ENCODE results near the gene GRAMD2A. TPM values are rescaled to one million over a fixed set of nuclear protein-coding genes. Genes with fewer than 3 reads are reported as not detected.
A peak's percentile ranks its signal among the peaks of the same experiment; 100 is the strongest.

GRAMD2A gene
- total and polyA plus RNA-seq, 2 experiments from 2014 or later = 0.70 to 2.8 TPM

GRCh38 chr15:72200395-72201237, 3.0 kb upstream of the GRAMD2A start:
- H3K36me3 Mint-ChIP-seq (ENCODE audit: low read depth) = peaks cover 76% of the 10 kb centered on the region
- Histone ChIP-seq H4K20me1 (replicated peaks; ENCODE audit: insufficient read depth) (peaks cover 53% of the 10 kb centered on the region), H2AFZ (no peak overlapping the region), H3K4me2 (no peak overlapping the region), H3F3A (replicated peaks; ENCODE audit: low read depth) (peaks cover 75% of the 10 kb centered on the region), H3K4me1 (ENCODE audit: insufficient read depth) (0 out of 2 replicates have a peak, but pooled peaks cover 9% of the 10 kb centered on the region), H3K27me3 (ENCODE audit: insufficient read depth) (peaks cover 17% of the 10 kb centered on the region), H3K36me3 (ENCODE audit: insufficient read depth) (peaks cover 55% of the 10 kb centered on the region), H3K79me2 (replicated peaks; ENCODE audit: insufficient read depth) (0 out of 2 replicates have a peak, but pooled peaks cover 2% of the 10 kb centered on the region), H3K9me2 (ENCODE audit: insufficient read depth) (no peaks in the 10 kb centered on the region), H3K27ac (ENCODE audit: low read depth) (peak overlapping the region; percentile 66; the same call in 1 of the 2 replicates), H3K4me3 (no peak overlapping the region)
- TF ChIP-seq ZNF114 (CRISPR knock-in tag; IDR thresholded peaks at IDR 0.05) (no peak), ZNF462 (CRISPR knock-in tag; IDR thresholded peaks at IDR 0.05) (no peak), JUNB (IDR thresholded peaks at IDR 0.05; ENCODE audit: unreplicated experiment) (no peak), STAT1 (IDR thresholded peaks at IDR 0.05; ENCODE audit: unreplicated experiment) (no peak), EZH2phosphoT487 (IDR thresholded peaks at IDR 0.05; ENCODE audit: unreplicated experiment) (no peak), NANOG (IDR thresholded peaks at IDR 0.05; ENCODE audit: borderline replicate concordance) (no peak), EZH2 (IDR thresholded peaks at IDR 0.05; ENCODE audit: low read depth, unreplicated experiment) (no peak), POLR2AphosphoS5 (IDR thresholded peaks at IDR 0.05; ENCODE audit: low read depth) (no peak), ZNF331 (CRISPR knock-in tag; IDR thresholded peaks at IDR 0.05; ENCODE audit: low read depth) (no peak), CREB1 (CRISPR knock-in tag; IDR thresholded peaks at IDR 0.05; ENCODE audit: low read depth) (no peak)
- TF ChIP-seq, protein P1, sequence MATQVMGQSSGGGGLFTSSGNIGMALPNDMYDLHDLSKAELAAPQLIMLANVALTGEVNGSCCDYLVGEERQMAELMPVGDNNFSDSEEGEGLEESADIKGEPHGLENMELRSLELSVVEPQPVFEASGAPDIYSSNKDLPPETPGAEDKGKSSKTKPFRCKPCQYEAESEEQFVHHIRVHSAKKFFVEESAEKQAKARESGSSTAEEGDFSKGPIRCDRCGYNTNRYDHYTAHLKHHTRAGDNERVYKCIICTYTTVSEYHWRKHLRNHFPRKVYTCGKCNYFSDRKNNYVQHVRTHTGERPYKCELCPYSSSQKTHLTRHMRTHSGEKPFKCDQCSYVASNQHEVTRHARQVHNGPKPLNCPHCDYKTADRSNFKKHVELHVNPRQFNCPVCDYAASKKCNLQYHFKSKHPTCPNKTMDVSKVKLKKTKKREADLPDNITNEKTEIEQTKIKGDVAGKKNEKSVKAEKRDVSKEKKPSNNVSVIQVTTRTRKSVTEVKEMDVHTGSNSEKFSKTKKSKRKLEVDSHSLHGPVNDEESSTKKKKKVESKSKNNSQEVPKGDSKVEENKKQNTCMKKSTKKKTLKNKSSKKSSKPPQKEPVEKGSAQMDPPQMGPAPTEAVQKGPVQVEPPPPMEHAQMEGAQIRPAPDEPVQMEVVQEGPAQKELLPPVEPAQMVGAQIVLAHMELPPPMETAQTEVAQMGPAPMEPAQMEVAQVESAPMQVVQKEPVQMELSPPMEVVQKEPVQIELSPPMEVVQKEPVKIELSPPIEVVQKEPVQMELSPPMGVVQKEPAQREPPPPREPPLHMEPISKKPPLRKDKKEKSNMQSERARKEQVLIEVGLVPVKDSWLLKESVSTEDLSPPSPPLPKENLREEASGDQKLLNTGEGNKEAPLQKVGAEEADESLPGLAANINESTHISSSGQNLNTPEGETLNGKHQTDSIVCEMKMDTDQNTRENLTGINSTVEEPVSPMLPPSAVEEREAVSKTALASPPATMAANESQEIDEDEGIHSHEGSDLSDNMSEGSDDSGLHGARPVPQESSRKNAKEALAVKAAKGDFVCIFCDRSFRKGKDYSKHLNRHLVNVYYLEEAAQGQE (IDR thresholded peaks at IDR 0.05; ENCODE audit: unreplicated experiment) = no peak
- TF ChIP-seq, protein P2, sequence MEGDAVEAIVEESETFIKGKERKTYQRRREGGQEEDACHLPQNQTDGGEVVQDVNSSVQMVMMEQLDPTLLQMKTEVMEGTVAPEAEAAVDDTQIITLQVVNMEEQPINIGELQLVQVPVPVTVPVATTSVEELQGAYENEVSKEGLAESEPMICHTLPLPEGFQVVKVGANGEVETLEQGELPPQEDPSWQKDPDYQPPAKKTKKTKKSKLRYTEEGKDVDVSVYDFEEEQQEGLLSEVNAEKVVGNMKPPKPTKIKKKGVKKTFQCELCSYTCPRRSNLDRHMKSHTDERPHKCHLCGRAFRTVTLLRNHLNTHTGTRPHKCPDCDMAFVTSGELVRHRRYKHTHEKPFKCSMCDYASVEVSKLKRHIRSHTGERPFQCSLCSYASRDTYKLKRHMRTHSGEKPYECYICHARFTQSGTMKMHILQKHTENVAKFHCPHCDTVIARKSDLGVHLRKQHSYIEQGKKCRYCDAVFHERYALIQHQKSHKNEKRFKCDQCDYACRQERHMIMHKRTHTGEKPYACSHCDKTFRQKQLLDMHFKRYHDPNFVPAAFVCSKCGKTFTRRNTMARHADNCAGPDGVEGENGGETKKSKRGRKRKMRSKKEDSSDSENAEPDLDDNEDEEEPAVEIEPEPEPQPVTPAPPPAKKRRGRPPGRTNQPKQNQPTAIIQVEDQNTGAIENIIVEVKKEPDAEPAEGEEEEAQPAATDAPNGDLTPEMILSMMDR (conservative IDR thresholded peaks at IDR 0.05; ENCODE audit: low read depth in 2 of 2) = no peak
- TF ChIP-seq, protein P3, sequence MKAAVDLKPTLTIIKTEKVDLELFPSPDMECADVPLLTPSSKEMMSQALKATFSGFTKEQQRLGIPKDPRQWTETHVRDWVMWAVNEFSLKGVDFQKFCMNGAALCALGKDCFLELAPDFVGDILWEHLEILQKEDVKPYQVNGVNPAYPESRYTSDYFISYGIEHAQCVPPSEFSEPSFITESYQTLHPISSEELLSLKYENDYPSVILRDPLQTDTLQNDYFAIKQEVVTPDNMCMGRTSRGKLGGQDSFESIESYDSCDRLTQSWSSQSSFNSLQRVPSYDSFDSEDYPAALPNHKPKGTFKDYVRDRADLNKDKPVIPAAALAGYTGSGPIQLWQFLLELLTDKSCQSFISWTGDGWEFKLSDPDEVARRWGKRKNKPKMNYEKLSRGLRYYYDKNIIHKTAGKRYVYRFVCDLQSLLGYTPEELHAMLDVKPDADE (IDR thresholded peaks at IDR 0.05) = no peak
- H3K4me1 Mint-ChIP-seq = peaks cover 8% of the 10 kb centered on the region
- H3K9me3 Mint-ChIP-seq = peaks cover 3% of the 10 kb centered on the region; the same call in 1 of the 3 replicates
- ATAC-seq (no peak), DNase-seq (ENCODE audit: low spot score) (no peak)
- no peak overlapping the region for H3K4me3 Mint-ChIP-seq
- H3K27ac Mint-ChIP-seq = no peak overlapping the region
- peaks cover 39% of the 10 kb centered on the region for H3K27me3 Mint-ChIP-seq (ENCODE audit: insufficient read depth, low read depth, poor library complexity)

Data from GM23338 (cell line).